Measurements from ENCODE around the gene RFX2. TPM values are rescaled to one million over a fixed set of nuclear protein-coding genes. Genes with fewer than 3 reads are reported as not detected.

RFX2 gene
- total and polyA plus RNA-seq, 10 of the 15 experiments (the other 5 are each of a cell fraction or from before 2014, with no cell fraction given) = 3.2 to 9.8 (median 4.7) TPM

GRCh38 chr19:6076291-6076665 is 34.0 kb downstream of the RFX2 start:
- ATAC-seq = no peak
- Histone ChIP-seq H3K9me3 (replicated peaks; ENCODE audit: control insufficient read depth, insufficient read depth, low read length) (no peaks in the 10 kb centered on the region), H3K9ac (ENCODE audit: control insufficient read depth, insufficient read depth, low read length) (no peak overlapping the region), H4K20me1 (ENCODE audit: control insufficient read depth, insufficient read depth) (no peaks in the 10 kb centered on the region), H3K27me3 (replicated peaks in 1 of 2; ENCODE audit: control insufficient read depth in 2 of 2, insufficient read depth in 2 of 2, low read length in 1 of 2) (no peaks in the 10 kb centered on the region), H3K4me3 (no peak overlapping the region), H2AFZ (ENCODE audit: control insufficient read depth, low read depth, low read length) (no peak overlapping the region), H3K36me3 (ENCODE audit: control insufficient read depth in 2 of 2, insufficient read depth in 2 of 2, low read length in 1 of 2) (no peaks in the 10 kb centered on the region), H3K4me2 (ENCODE audit: control insufficient read depth, insufficient read depth) (no peak overlapping the region), H3K4me1 (ENCODE audit: control insufficient read depth, insufficient read depth, low read length) (no peaks in the 10 kb centered on the region), H3K27ac (ENCODE audit: control insufficient read depth, insufficient read depth) (no peak overlapping the region), H3K79me2 (ENCODE audit: control insufficient read depth, insufficient read depth, low read length) (no peaks in the 10 kb centered on the region)
- ChIA-PET POLR2A (no interaction called here), SMC1A (ENCODE audit: uncharacterized antibody, unreplicated experiment) (interaction anchor here (0.9 to 2.0 kb wide), 5 partner anchors 9 to 119 kb away, joined by 3 to 8 read pairs (median 3); no protein-coding TSS in a partner anchor), RAD21 (ENCODE audit: unreplicated experiment) (interaction anchor here (1.3 kb wide), 1 partner anchor 11 kb away, joined by 3 read pairs; no protein-coding TSS in a partner anchor), CTCF (interaction anchor here (1.9 to 2.4 kb wide), 2 partner anchors 28 to 89 kb away, joined by 7 read pairs; no protein-coding TSS in a partner anchor)
- FAIRE-seq = no peak
- intact Hi-C loops (cut with micrococcal nuclease; ENCODE audit: unreplicated experiment) = no loop called here
- in situ Hi-C loops (cut with MboI) = no loop called here
- 64% methylated on average over 7 of the region's 7 CpGs for WGBS (ENCODE audit: insufficient coverage, insufficient replicate concordance, low lambda C conversion rate, missing lambda C conversion rate)
- DNase-seq (ENCODE audit: low read depth, low spot score) = no peak
- BruUV-seq (replicated peaks) = no TSS peak
- no peak for TF ChIP-seq POLR2A (IDR thresholded peaks at IDR 0.05; ENCODE audit: low read depth, low read length)
- no peak for TF ChIP-seq ZNF622 (IDR thresholded peaks at IDR 0.05)
- TF ChIP-seq E2F4 (IDR thresholded peaks at IDR 0.05; ENCODE audit: low read depth, low read length) = no peak
- TF ChIP-seq PBX3 (IDR thresholded peaks at IDR 0.05; ENCODE audit: insufficient replicate concordance, low read depth, low read length) = no peak
- no peak for TF ChIP-seq HDGF (IDR thresholded peaks at IDR 0.05)
- no peak for TF ChIP-seq BCL11A (IDR thresholded peaks at IDR 0.05; ENCODE audit: low read depth, low read length)
